ENCODE measurements around the gene NOLC1.

GRCh38 chr10:102111276-102111675 lies 40.9 kb upstream of the NOLC1 start:
- TF ChIP-seq CTCF (IDR thresholded peaks at IDR 0.05): no peak
- no peak for TF ChIP-seq POLR2A (IDR thresholded peaks at IDR 0.05)
